CD4-positive, alpha-beta T cell treated with Interleukin-15 for 4 hours (primary cell): Measurements from ENCODE around the gene SRPRA.

Experiments
- DNase-seq: peaks from one replicate; pipeline ENCODE4 v3.0.0-alpha.2; 2020; ENCODE audit warnings: low spot score

The SRPRA gene

GRCh38 chr11:126229858-126230540, 38.7 kb downstream of the SRPRA start:
- no peak for DNase-seq

- no peak for DNase-seq
Measured at GRCh38 chr11:126226334-126227084, 42.2 kb downstream of the SRPRA start.

- DNase-seq, result no peak
Measured at GRCh38 chr11:126225295-126225665, 43.4 kb downstream of the SRPRA start.

- DNase-seq, result no peak
Measured at GRCh38 chr11:126224647-126225294, 43.9 kb downstream of the SRPRA start.

- no peak for DNase-seq
Measured at GRCh38 chr11:126219547-126219946, 49.1 kb downstream of the SRPRA start.

GRCh38 chr11:126217491-126217890, 51.2 kb downstream of the SRPRA start:
- DNase-seq, result no peak

GRCh38 chr11:126216526-126217305, 52.0 kb downstream of the SRPRA start:
- no peak for DNase-seq

GRCh38 chr11:126214841-126215240, 53.9 kb downstream of the SRPRA start:
- no peak for DNase-seq

GRCh38 chr11:126214441-126214840, 54.3 kb downstream of the SRPRA start:
- no peak for DNase-seq
